Measurements from ENCODE around the gene LCN9.
"Not testable (repeated sequence)": the region's sequence is repeated elsewhere in the genome, so short reads cannot be mapped to it uniquely, and the experiment has no call there.

The LCN9 gene

DNA sequence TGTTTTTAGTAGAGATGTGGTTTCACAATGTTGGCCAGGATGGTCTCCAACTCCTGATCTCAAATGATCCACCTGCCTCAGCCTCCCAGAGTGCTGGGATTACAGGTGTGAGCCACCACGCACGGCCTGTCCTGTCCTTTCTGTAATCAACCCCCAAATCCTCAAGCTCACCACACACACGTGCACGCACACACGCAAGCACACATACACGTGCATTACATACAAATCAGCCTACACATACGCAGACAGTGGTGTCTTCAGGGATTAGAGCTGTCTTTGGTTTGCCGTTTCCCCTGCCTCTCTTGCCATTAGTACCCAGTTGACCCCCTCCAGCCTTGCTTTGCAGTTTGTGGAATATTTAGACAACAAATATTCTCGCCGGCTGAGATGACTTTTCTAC lies 30.3 kb upstream of the LCN9 start:
- TF ChIP-seq, protein P1, sequence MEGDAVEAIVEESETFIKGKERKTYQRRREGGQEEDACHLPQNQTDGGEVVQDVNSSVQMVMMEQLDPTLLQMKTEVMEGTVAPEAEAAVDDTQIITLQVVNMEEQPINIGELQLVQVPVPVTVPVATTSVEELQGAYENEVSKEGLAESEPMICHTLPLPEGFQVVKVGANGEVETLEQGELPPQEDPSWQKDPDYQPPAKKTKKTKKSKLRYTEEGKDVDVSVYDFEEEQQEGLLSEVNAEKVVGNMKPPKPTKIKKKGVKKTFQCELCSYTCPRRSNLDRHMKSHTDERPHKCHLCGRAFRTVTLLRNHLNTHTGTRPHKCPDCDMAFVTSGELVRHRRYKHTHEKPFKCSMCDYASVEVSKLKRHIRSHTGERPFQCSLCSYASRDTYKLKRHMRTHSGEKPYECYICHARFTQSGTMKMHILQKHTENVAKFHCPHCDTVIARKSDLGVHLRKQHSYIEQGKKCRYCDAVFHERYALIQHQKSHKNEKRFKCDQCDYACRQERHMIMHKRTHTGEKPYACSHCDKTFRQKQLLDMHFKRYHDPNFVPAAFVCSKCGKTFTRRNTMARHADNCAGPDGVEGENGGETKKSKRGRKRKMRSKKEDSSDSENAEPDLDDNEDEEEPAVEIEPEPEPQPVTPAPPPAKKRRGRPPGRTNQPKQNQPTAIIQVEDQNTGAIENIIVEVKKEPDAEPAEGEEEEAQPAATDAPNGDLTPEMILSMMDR (IDR thresholded peaks at IDR 0.05; ENCODE audit: low read depth, low read length, missing control alignments) = no peak
- no peak overlapping the region for H3K4me3 ChIP-seq (ENCODE audit: low read depth, low read length)
- no peak for DNase-seq (ENCODE audit: low read depth)

DNA sequence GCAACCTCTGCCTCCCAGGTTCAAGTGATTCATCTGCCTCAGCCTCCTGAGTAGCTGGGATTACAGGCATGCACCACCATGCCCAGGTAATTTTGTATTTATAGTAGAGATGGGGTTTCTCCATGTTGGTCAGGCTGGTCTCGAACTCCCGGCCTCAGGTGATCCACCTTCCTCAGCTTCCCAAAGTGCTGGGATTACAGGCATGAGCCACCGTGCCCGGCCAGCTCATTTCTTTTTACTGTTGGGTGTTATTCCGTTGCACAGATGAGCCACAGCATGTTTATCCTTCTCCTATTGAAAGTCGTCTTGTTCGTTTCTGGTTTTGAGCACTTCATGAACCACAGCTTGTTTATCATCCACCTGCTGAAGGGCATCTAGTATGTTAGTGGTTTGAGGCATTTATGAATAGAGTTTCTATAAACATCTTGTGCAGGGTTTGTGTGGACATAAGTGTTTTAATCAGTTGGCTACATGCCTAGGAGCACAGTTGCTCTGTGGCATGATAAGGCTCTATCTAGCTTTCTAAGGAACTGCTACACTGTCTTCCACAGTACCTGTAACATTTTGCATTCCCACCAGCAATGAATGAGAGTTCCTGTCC lies 26.1 kb upstream of the LCN9 start:
- DNase-seq (ENCODE audit: low read depth); H3K4me3 ChIP-seq (ENCODE audit: low read depth, low read length): not testable (repeated sequence)

DNA sequence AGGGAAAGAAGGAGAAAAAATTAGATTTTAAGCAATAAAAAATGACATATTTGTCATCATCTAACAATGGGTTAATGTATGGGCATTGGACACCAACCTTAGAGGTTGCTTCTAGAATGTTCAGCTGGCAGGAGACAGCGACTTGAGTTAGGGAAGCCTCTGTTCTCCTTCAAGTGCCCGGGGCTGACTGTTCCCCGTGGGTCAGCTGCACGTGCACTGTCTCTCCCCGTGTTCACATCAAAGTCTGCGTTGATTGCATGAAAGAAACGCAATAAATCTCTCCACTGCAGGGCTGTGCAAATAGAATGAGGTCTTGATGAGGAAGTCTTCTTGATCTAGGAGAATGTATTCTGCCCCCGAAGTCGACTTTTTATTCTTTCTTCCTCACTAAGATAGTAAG lies 23.9 kb upstream of the LCN9 start, which contains the start of gene GLT6D1:
TSS of gene GLT6D1 (minus strand) at position 345 of the 400 bp plus-strand sequence. CDS start 353 bp downstream, outside the sequence.
- DNase-seq (ENCODE audit: low read depth) = no peak
- TF ChIP-seq, protein P1 (IDR thresholded peaks at IDR 0.05; ENCODE audit: low read depth, low read length, missing control alignments) = no peak
- no peak within 1 kb of the TSS for H3K4me3 ChIP-seq (ENCODE audit: low read depth, low read length)

DNA sequence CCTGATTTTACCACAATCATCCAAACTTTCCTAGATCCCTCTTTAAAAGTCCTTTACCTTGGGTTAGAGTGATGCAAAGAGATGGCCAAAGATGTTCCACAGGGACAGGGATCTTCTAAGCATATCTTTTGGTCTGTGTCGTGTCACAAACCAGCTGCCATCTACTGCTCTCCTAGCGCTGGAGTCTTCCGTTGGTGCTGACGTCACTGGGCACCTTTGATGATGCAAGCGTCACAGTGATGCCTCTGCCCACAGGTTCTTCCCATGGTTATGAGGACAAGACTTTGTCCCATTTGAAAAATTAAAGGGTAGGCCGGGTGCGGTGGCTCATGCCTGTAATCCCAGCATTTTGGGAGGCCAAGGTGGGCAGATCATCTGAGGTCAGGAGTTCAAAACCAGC lies 22.1 kb upstream of the LCN9 start:
- TF ChIP-seq, protein P1 (IDR thresholded peaks at IDR 0.05; ENCODE audit: low read depth, low read length, missing control alignments) = no peak

DNA sequence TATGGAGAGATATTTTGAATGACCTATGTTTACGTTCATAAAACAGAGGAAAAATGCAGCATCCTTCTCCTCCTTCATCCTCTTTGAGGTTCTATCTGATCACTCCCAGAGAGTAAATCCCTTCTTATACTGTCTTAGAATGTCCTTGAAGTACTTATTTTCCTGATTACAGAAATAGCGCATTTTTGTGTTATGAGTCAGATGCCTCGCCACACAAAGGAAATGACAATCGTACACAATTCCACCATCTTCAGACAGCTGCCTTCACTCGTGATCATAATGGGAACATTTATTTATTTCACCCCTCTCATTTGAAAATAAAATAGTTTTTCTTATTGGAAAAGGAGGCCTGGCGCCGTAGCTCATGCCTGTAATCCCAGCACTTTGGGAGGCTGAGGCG lies 21.4 kb upstream of the LCN9 start:
- no peak for DNase-seq (ENCODE audit: low read depth)
- no peak overlapping the region for H3K4me3 ChIP-seq (ENCODE audit: low read depth, low read length)
- TF ChIP-seq, protein P1 (IDR thresholded peaks at IDR 0.05; ENCODE audit: low read depth, low read length, missing control alignments) = no peak

More for the DNA sequence above, 22.1 kb upstream of the LCN9 start:
- no peak for DNase-seq (ENCODE audit: low read depth)
- no peak overlapping the region for H3K4me3 ChIP-seq (ENCODE audit: low read depth, low read length)

DNA sequence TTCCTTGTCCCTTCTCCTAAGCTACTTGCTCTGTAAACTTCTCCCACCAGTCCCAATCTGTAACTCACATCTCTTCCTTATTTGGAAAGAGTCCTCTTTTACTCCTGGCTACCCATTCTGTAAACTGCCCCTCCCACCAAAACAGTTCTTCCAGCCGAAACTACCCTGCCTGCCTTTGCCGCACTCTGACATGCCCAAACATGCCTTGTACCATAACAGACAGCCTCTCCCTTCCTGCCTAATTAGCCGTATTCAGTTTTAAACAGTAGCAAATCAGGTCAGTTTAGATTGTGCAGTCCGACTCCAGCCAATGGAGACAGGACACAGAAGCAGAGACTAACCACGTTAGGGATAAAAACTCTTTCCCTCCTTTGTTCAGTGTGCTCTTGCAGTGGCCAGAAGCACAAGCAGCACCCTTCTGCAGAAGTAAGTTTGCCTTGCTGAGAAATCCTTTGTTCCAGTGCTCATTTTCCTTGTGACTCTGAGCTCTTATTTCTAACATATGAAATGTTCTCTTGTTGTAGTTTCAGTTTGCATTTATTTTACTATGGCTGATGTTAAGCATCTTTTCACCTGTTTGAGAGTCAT lies 18.4 kb upstream of the LCN9 start:
- no peak overlapping the region for H3K4me3 ChIP-seq (ENCODE audit: low read depth, low read length)
- TF ChIP-seq, protein P1 (IDR thresholded peaks at IDR 0.05; ENCODE audit: low read depth, low read length, missing control alignments) = no peak
- DNase-seq (ENCODE audit: low read depth) = no peak

DNA sequence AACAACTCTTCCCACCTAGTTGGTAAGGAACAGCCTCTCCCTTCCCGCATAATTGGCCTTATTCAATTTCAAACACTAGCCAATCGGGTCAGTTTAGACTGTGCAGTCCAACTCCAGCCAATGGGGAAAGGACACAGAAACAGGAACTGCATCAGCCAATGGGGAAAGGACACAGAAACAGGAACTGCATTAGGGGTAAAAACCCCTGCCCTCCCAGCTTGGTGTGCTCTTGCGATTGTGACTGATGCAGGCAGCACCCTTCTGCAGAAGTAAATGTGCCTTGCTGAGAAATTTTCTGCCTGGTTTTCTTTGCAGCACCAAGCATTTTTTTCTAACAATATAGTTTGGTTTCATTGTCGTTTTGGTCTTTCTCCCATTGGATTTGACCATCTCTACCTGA lies 15.2 kb upstream of the LCN9 start:
- no peak overlapping the region for H3K4me3 ChIP-seq (ENCODE audit: low read depth, low read length)
- no peak for DNase-seq (ENCODE audit: low read depth)
- TF ChIP-seq, protein P1 (IDR thresholded peaks at IDR 0.05; ENCODE audit: low read depth, low read length, missing control alignments) = no peak

Measured in GM12864 (cell line).